T-cell (primary cell): ENCODE measurements around the gene RNF113B. TPM values are rescaled to one million over a fixed set of nuclear protein-coding genes. Genes with fewer than 3 reads are reported as not detected.

ENCODE experiments used
- ATAC-seq, 4 experiments: fragments of 200-7000 bp in 3 of 4; fragments of 150-1000 bp in 1 of 4; cut with Tn5 transposase; replicated peaks in 1 of 4; 1 replicate in 3 of 4; 2 replicates in 1 of 4; pipeline ENCODE4 v1.10.0; 2021; ENCODE audit warnings: moderate library complexity in 3 of 4, mild to moderate bottlenecking in 2 of 4, moderate number of reproducible peaks in 1 of 4
- CTCF ChIA-PET, 2 donors: fragments of 300-600 bp; sonication (Branson Sonifier 250); formaldehyde crosslinking; loops; one replicate each; lab custom pipeline; 2022; ENCODE audit warnings: antibody characterized with exemption in 2 of 2; lab: Charles Lee
- POLR2A ChIA-PET, 2 donors: fragments of 300-600 bp; sonication (Branson Sonifier 250); formaldehyde crosslinking; loops; one replicate each; lab custom pipeline; 2022; ENCODE audit warnings: antibody characterized with exemption in 2 of 2; lab: Charles Lee
- DNase-seq, 35 experiments: peaks; one replicate each; pipeline versions ENCODE4 v3.0.0 to v3.0.0-alpha.2; 2013 to 2023
- H3K27ac ChIP-seq: one replicate; pipeline ENCODE4 v1.5.1; 2013; ENCODE audit warnings: low read length
- H3K27me3 ChIP-seq, 2 experiments: replicated peaks in 1 of 2; 1 replicate in 1 of 2; 2 replicates in 1 of 2; pipeline versions ENCODE4 v1.6.1 to v1.7.0; 2013; ENCODE audit warnings: low read length in 1 of 2, mixed read lengths in 1 of 2; ENCODE audit not compliant: control insufficient read depth in 2 of 2, insufficient read depth in 2 of 2; ENCODE audit errors: extremely low read depth in 1 of 2
- H3K36me3 ChIP-seq, 2 donors: 1 replicate in 1 of 2; 2 replicates in 1 of 2; pipeline versions ENCODE4 v1.6.1 to v1.7.0; 2013; ENCODE audit warnings: low read length in 1 of 2; ENCODE audit not compliant: control insufficient read depth in 2 of 2, insufficient read depth in 1 of 2; ENCODE audit errors: extremely low read depth in 1 of 2
- H3K4me1 ChIP-seq, 2 experiments: 1 replicate in 1 of 2; 2 replicates in 1 of 2; pipeline versions ENCODE4 v1.6.1 to v1.7.0; 2013; ENCODE audit warnings: low read length in 2 of 2, mixed read lengths in 1 of 2; ENCODE audit not compliant: insufficient read depth in 2 of 2, control insufficient read depth in 1 of 2; ENCODE audit errors: extremely low read depth in 1 of 2
- H3K4me3 ChIP-seq, 2 donors: 1 replicate in 1 of 2; 2 replicates in 1 of 2; pipeline versions ENCODE4 v1.5.1 to v1.7.0; 2013; ENCODE audit warnings: mild to moderate bottlenecking in 2 of 2, low read length in 1 of 2, moderate library complexity in 1 of 2; ENCODE audit not compliant: control insufficient read depth in 1 of 2; ENCODE audit errors: extremely low read depth in 1 of 2
- H3K9me3 ChIP-seq: 2 replicates; pipeline ENCODE4 v1.7.0; 2013
- H3K27ac Mint-ChIP-seq, 2 donors: one replicate each; pipeline ENCODE4 v1.8.0; 2020 to 2021; ENCODE audit warnings: mild to moderate bottlenecking in 2 of 2, mixed read lengths in 2 of 2
- H3K27me3 Mint-ChIP-seq, 2 donors: one replicate each; pipeline ENCODE4 v1.8.0; 2021 to 2022; ENCODE audit warnings: mixed read lengths in 2 of 2
- H3K36me3 Mint-ChIP-seq: one replicate; pipeline ENCODE4 v1.8.0; 2021; ENCODE audit warnings: mixed read lengths
- H3K4me1 Mint-ChIP-seq, 3 donors: one replicate each; pipeline ENCODE4 v1.8.0; 2020 to 2022; ENCODE audit warnings: mixed read lengths in 3 of 3, mild to moderate bottlenecking in 1 of 3
- H3K4me3 Mint-ChIP-seq, 3 donors: one replicate each; pipeline ENCODE4 v1.8.0; 2020 to 2022; ENCODE audit warnings: mild to moderate bottlenecking in 3 of 3, mixed read lengths in 3 of 3, moderate library complexity in 3 of 3
- H3K9me3 Mint-ChIP-seq, 3 donors: one replicate each; pipeline ENCODE4 v1.8.0; 2020 to 2022; ENCODE audit warnings: mixed read lengths in 3 of 3
- WGBS: methylation state at CpG from one replicate; pipeline ENCODE4 v1.1.5; 2013; ENCODE audit warnings: missing lambda C conversion rate; ENCODE audit not compliant: insufficient coverage; 5-methylcytosine and 5-hydroxymethylcytosine counted together
- total RNA-seq, 35 experiments: library from RNA in 6 of 35; stranded (reverse) in 6 of 35; fragments of 120-200 nt in 1 of 35; gene quantifications; one replicate each; pipeline versions ENCODE4 v1.2.1 to v1.2.4 and lab custom pipeline; 2013 to 2026

RNF113B gene
- total RNA-seq, 5 donors from 2014 or later (not counting 1 experiment from before 2014, with no cell fraction given), result not detected

DNA sequence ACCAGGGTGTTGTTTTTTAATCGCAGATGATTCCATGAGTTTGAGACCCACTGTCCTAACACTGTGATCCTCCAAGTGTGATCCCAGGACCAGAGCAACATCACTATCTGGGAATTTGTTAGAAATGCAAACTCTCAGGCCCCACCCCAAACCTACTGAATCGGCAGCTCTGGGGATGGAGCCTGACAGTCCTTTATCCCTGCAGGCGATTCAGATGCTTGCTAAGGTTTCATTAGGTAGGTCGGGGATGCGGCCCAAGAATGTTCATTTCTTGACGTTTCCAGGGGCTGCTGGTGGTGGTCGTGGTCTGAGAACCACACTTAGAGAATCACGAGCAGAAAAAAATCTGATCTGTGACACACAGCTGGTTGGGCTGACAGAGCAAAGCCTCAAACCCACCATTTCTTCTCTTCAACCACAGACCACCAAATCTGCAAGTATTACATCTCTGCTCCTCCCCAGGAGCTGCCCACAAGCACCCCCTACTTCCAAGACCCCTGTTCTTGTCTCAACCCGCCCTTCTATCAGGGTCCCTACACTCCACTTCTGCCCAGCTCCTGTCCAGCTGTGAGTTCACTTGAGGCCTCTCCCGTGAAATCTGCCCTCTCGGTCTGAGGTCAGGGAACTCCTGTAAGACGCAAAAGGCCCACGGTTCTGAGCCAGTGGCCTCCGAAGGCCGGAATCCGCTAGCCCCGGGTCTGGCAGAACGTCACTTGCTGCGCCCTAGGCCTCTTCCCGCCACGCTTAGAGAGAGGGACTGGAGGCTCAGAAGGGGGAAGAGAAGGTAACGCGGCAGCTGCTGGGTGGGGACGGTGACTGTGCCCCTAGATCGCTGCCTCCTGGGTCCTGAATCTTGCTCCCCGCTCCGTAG, 35.3 kb downstream of the RNF113B start:
- ChIA-PET POLR2A (no interaction called here), CTCF (no interaction called here)
- peaks cover 0 to 17% (median 8%) of the 10 kb centered on the region in 3 donors for H3K4me1 Mint-ChIP-seq
- H3K36me3 Mint-ChIP-seq, result no peaks in the 10 kb centered on the region
- H3K27me3 Mint-ChIP-seq, result peaks cover 39 to 55% of the 10 kb centered on the region in 2 donors
- H3K4me3 Mint-ChIP-seq, result peak overlapping the region; percentile 49 to 53 (median 51)
- peaks cover 0 to 8% of the 10 kb centered on the region in 2 experiments for H3K4me1 ChIP-seq
- no peak overlapping the region for H3K27ac ChIP-seq
- no peaks in the 10 kb centered on the region for H3K9me3 Mint-ChIP-seq
- H3K36me3 ChIP-seq, result no peaks in the 10 kb centered on the region
- H3K4me3 ChIP-seq, result peak overlapping the region in 1 of 2 donors; percentile 77
- DNase-seq (no peak), ATAC-seq (no peak)
- H3K27ac Mint-ChIP-seq, result no peak overlapping the region
- H3K9me3 ChIP-seq, result no peaks in the 10 kb centered on the region
- H3K27me3 ChIP-seq, result peaks cover 9 to 37% of the 10 kb centered on the region in 2 experiments
- 25% methylated on average over 17 of the region's 27 CpGs for WGBS

GRCh38 chr13:98141091-98141490, 36.0 kb downstream of the RNF113B start:
- no peaks in the 10 kb centered on the region for H3K36me3 ChIP-seq
- 83% methylated on average over 5 of the region's 7 CpGs for WGBS
- peaks cover 0 to 17% (median 8%) of the 10 kb centered on the region in 3 donors for H3K4me1 Mint-ChIP-seq
- no peak overlapping the region for H3K27ac Mint-ChIP-seq
- peaks cover 39 to 56% of the 10 kb centered on the region in 2 donors for H3K27me3 Mint-ChIP-seq
- DNase-seq, result no peak
- H3K27me3 ChIP-seq, result peaks cover 7 to 40% of the 10 kb centered on the region in 2 experiments
- H3K27ac ChIP-seq, result no peak overlapping the region
- H3K4me1 ChIP-seq, result peaks cover 0 to 8% of the 10 kb centered on the region in 2 experiments
- H3K9me3 Mint-ChIP-seq, result no peaks in the 10 kb centered on the region
- CTCF ChIA-PET, result no interaction called here
- no peaks in the 10 kb centered on the region for H3K9me3 ChIP-seq
- POLR2A ChIA-PET, result no interaction called here
- no peak for ATAC-seq
- no peaks in the 10 kb centered on the region for H3K36me3 Mint-ChIP-seq
- H3K4me3 Mint-ChIP-seq, result peak overlapping the region in 2 of 3 donors; percentile 45 to 53
- H3K4me3 ChIP-seq, result no peak overlapping the region

DNA sequence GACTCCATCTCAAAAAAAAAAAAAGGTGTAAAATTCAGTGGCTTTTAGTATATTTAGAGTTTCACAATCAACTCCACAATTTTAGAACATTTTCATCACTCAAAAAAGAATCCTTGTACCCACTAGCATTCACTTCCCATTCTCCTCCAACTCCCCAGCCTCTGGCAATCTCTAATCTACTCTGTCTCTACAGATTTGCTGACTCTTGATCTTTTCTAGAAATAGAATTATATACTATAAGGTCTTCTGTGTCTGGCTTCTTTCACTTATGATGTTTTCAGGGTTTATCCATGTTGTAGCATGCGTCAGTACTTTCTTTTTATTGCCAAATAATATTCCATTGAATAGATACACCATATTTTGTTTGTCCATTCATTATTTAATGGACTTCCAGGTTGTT, 42.2 kb downstream of the RNF113B start:
- Histone ChIP-seq H3K27me3 (peaks cover 0 to 10% of the 10 kb centered on the region in 2 experiments), H3K27ac (no peak overlapping the region), H3K36me3 (no peaks in the 10 kb centered on the region), H3K9me3 (no peaks in the 10 kb centered on the region), H3K4me3 (no peak overlapping the region), H3K4me1 (no peaks in the 10 kb centered on the region)
- ChIA-PET POLR2A (no interaction called here), CTCF (no interaction called here)
- Mint-ChIP-seq H3K36me3 (no peaks in the 10 kb centered on the region), H3K27me3 (peaks cover 28 to 34% of the 10 kb centered on the region in 2 donors), H3K27ac (no peak overlapping the region), H3K4me3 (no peak overlapping the region), H3K4me1 (no peaks in the 10 kb centered on the region), H3K9me3 (no peaks in the 10 kb centered on the region)
- DNase-seq, result no peak
- no peak for ATAC-seq
- WGBS, result no CpG with 5 or more reads among the region's 1 CpG

- Histone ChIP-seq H3K36me3 (no peaks in the 10 kb centered on the region), H3K27ac (no peak overlapping the region), H3K9me3 (no peaks in the 10 kb centered on the region), H3K27me3 (peaks cover 0 to 8% of the 10 kb centered on the region in 2 experiments), H3K4me3 (no peak overlapping the region), H3K4me1 (no peaks in the 10 kb centered on the region)
- DNase-seq (no peak), ATAC-seq (no peak)
- H3K27ac Mint-ChIP-seq, result no peak overlapping the region
- WGBS, result 32% methylated on average over 2 of the region's 3 CpGs
- ChIA-PET POLR2A (no interaction called here), CTCF (no interaction called here)
- peaks cover 0 to 3% (median 2%) of the 10 kb centered on the region in 3 donors for H3K9me3 Mint-ChIP-seq
- H3K4me1 Mint-ChIP-seq, result no peaks in the 10 kb centered on the region
- H3K27me3 Mint-ChIP-seq, result peaks cover 25 to 28% of the 10 kb centered on the region in 2 donors
- H3K36me3 Mint-ChIP-seq, result no peaks in the 10 kb centered on the region
- no peak overlapping the region for H3K4me3 Mint-ChIP-seq
These were observed 43.1 kb downstream of the RNF113B start for GRCh38 chr13:98133946-98134345.

DNA sequence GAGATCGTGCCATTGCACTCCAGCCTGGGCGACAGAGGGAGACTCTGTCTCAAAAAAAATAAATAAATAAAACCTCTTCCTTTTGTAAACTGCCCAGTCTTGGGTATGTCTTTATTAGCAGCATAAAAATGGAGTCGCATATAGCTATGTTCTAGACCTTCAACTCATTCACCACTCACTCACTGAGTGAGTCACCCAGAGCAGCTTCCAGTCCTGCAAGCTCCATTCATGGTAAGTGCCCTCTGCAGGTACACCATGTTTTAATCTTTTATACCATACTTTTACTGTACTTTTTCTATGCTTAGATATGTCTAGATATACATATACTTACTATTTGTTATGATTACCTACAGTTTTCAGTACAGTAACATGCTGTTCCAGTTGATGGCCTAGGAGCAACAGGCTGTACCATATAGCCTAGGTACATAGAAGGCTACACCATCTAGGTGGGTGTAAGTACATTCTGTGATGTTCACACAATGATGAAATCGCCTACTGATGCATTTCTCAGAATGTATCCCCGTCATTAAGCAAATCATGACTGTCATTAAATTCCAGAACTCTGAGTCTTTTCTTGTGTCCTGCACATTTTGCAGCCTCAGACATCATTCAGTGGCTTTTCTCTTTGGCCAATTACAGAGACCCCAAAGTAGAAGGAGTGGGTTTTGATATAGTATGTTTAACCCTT, 47.9 kb downstream of the RNF113B start:
- Histone ChIP-seq H3K36me3 (no peaks in the 10 kb centered on the region), H3K9me3 (no peaks in the 10 kb centered on the region), H3K27ac (no peak overlapping the region), H3K4me3 (no peak overlapping the region), H3K4me1 (no peaks in the 10 kb centered on the region), H3K27me3 (peaks cover 0 to 6% of the 10 kb centered on the region in 2 experiments)
- CTCF ChIA-PET, result no interaction called here
- Mint-ChIP-seq H3K27ac (no peak overlapping the region), H3K36me3 (no peaks in the 10 kb centered on the region), H3K27me3 (peaks cover 26% of the 10 kb centered on the region in 2 donors), H3K9me3 (peaks cover 4 to 14% (median 13%) of the 10 kb centered on the region in 3 donors), H3K4me1 (no peaks in the 10 kb centered on the region), H3K4me3 (no peak overlapping the region)
- ATAC-seq, result no peak
- no peak for DNase-seq
- POLR2A ChIA-PET, result no interaction called here
- no CpG with 5 or more reads among the region's 5 CpGs for WGBS
